Stomach (tissue), 9 donors: ENCODE measurements around the gene LEKR1. TPM values are rescaled to one million over a fixed set of nuclear protein-coding genes. Genes with fewer than 3 reads are reported as not detected.

Source experiments
- DNase-seq, 2 donors: peaks; one replicate each; pipeline versions ENCODE4 v3.0.0 to v3.0.0-alpha.2; 2013 to 2019
- H3K27ac ChIP-seq, 5 donors: fragments of 200-600 bp in 4 of 5; sonication (generic) in 4 of 5; one replicate each; pipeline ENCODE4 v1.5.1; 2013 to 2019; ENCODE audit warnings: mild to moderate bottlenecking in 1 of 5, moderate library complexity in 1 of 5
- H3K27me3 ChIP-seq, 3 donors: fragments of 200-600 bp; sonication (generic); one replicate each; pipeline ENCODE4 v1.5.1; 2017 to 2019; ENCODE audit warnings: mixed run types in 1 of 3
- H3K36me3 ChIP-seq, 4 donors: fragments of 200-600 bp; sonication (generic); 1 replicate in 3 of 4; 2 replicates in 1 of 4; pipeline ENCODE4 v1.5.1; 2016 to 2019
- H3K4me1 ChIP-seq, 4 donors: fragments of 200-600 bp; sonication (generic); one replicate each; pipeline ENCODE4 v1.5.1; 2016 to 2019
- H3K4me3 ChIP-seq, 4 donors: fragments of 200-600 bp; sonication (generic) in 3 of 4; one replicate each; pipeline ENCODE4 v1.5.1; 2016 to 2019; ENCODE audit warnings: mild to moderate bottlenecking in 1 of 4
- H3K9me3 ChIP-seq, 4 donors: fragments of 200-600 bp; sonication (generic); one replicate each; pipeline ENCODE4 v1.5.1; 2016 to 2019
- CTCF ChIP-seq, 7 experiments: fragments of 450-650 bp in 4 of 7; fragments of 200-600 bp in 3 of 7; sonication (generic) in 3 of 7; IDR thresholded peaks; one replicate each; pipeline ENCODE4 v1.5.1; 2016 to 2019; ENCODE audit warnings: antibody characterized with exemption in 7 of 7, control low read depth in 2 of 7, mild to moderate bottlenecking in 1 of 7
- EP300 ChIP-seq: sonication (generic); formaldehyde crosslinking; IDR thresholded peaks from one replicate; pipeline ENCODE4 v1.6.1; 2017; ENCODE audit warnings: antibody characterized with exemption
- POLR2A ChIP-seq, 4 donors: fragments of 450-650 bp; IDR thresholded peaks; one replicate each; pipeline ENCODE4 v1.6.1; 2016; ENCODE audit warnings: antibody characterized with exemption in 4 of 4, control low read depth in 2 of 4, mild to moderate bottlenecking in 1 of 4, moderate library complexity in 1 of 4
- POLR2AphosphoS5 ChIP-seq, 3 donors: sonication (generic); formaldehyde crosslinking; IDR thresholded peaks; one replicate each; pipeline ENCODE4 v1.6.1; 2016; ENCODE audit warnings: antibody characterized with exemption in 3 of 3
- WGBS, 5 donors: extraction: QIAGEN DNeasy Blood & Tissue Kit in 3 of 5; methylation state at CpG; one replicate each; pipeline versions ENCODE4 v1.1.5 to v1.1.7; 2013 to 2018; 5-methylcytosine and 5-hydroxymethylcytosine counted together
- intact Hi-C: fragments of 100-400 bp; cut with DNase I; formaldehyde crosslinking; loops from one replicate; pipeline ENCODE4 v1.15.1; 2023; ENCODE audit warnings: low total_unique reads
- polyA plus RNA-seq, 3 donors: library from polyadenylated mRNA; stranded (reverse); fragments of 200-250 nt; gene quantifications; one replicate each; pipeline ENCODE4 v1.2.3, GENCODE V29; 2013
- total RNA-seq, 5 donors: library from RNA; depleted of rRNA; stranded (reverse); fragments of >200 nt; gene quantifications; one replicate each; pipeline versions ENCODE4 v1.1.0 to v1.2.3, GENCODE V29; 2014 to 2016
- donor health status: healthy with polysubstance abuse.
- donor health status: Bipolar disorder and iron deficiency.
- donor health status: healthy.

Gene LEKR1
- total and polyA plus RNA-seq, 8 donors: 0.31 to 2.6 (median 0.44) TPM; not detected in 3

- Histone ChIP-seq H3K4me1 (peaks cover 0 to 17% (median 8%) of the 10 kb centered on the region in 4 donors), H3K4me3 (peak overlapping the region; percentile 53 to 81 (median 69)), H3K36me3 (no peaks in the 10 kb centered on the region), H3K9me3 (no peaks in the 10 kb centered on the region), H3K27ac (peak overlapping the region; percentile 90 to 98 (median 97)), H3K27me3 (no peaks in the 10 kb centered on the region)
- WGBS, 5 donors: 27 to 36% (median 30%) methylated on average over 16 of the region's 16 CpGs
- peak in 1 of 2 donors; percentile 29 for DNase-seq
- intact Hi-C loops: no loop called here
- TF ChIP-seq POLR2AphosphoS5 (IDR thresholded peaks at IDR 0.05) (no peak), EP300 (no peak), CTCF (IDR thresholded peaks at IDR 0.05) (no peak), POLR2A (IDR thresholded peaks at IDR 0.05) (no peak)
These were observed 1.0 kb downstream of the LEKR1 start for GRCh38 chr3:156826896-156827882.

- no peak overlapping the region for H3K4me3 ChIP-seq
- H3K36me3 ChIP-seq: no peaks in the 10 kb centered on the region
- TF ChIP-seq POLR2A (IDR thresholded peaks at IDR 0.05): no peak
- no peak for TF ChIP-seq EP300
- intact Hi-C loops: no loop called here
- H3K9me3 ChIP-seq: no peaks in the 10 kb centered on the region
- no peaks in the 10 kb centered on the region for H3K27me3 ChIP-seq
- WGBS, 5 donors: 87 to 100% (median 93%) methylated on average over 3 of the region's 3 CpGs
- DNase-seq: no peak
- no peak overlapping the region for H3K27ac ChIP-seq
- peaks cover 0 to 12% (median 5%) of the 10 kb centered on the region in 4 donors for H3K4me1 ChIP-seq
These were observed 4.9 kb downstream of the LEKR1 start for GRCh38 chr3:156831006-156831405.

GRCh38 chr3:156834435-156834834, 8.3 kb downstream of the LEKR1 start:
- Histone ChIP-seq H3K4me1 (no peaks in the 10 kb centered on the region), H3K27ac (no peak overlapping the region), H3K36me3 (no peaks in the 10 kb centered on the region), H3K4me3 (no peak overlapping the region), H3K27me3 (no peaks in the 10 kb centered on the region), H3K9me3 (no peaks in the 10 kb centered on the region)
- no peak for TF ChIP-seq POLR2AphosphoS5 (IDR thresholded peaks at IDR 0.05)
- TF ChIP-seq CTCF (IDR thresholded peaks at IDR 0.05): no peak
- TF ChIP-seq EP300: no peak
- TF ChIP-seq POLR2A (IDR thresholded peaks at IDR 0.05): no peak
- DNase-seq: no peak
- WGBS, 5 donors: 67 to 79% (median 74%) methylated on average over 2 of the region's 2 CpGs
- intact Hi-C loops: no loop called here

- no peak overlapping the region for H3K27ac ChIP-seq
- H3K9me3 ChIP-seq: no peaks in the 10 kb centered on the region
- H3K4me1 ChIP-seq: no peaks in the 10 kb centered on the region
- no peak overlapping the region for H3K4me3 ChIP-seq
- H3K27me3 ChIP-seq: no peaks in the 10 kb centered on the region
- TF ChIP-seq CTCF (IDR thresholded peaks at IDR 0.05) (no peak), POLR2AphosphoS5 (IDR thresholded peaks at IDR 0.05) (no peak), POLR2A (IDR thresholded peaks at IDR 0.05) (no peak), EP300 (no peak)
- DNase-seq: no peak
- intact Hi-C loops: no loop called here
- H3K36me3 ChIP-seq: no peaks in the 10 kb centered on the region
- 89 to 97% (median 92%) methylated on average over 5 of the region's 5 CpGs for WGBS, 5 donors
These were observed 8.9 kb downstream of the LEKR1 start for GRCh38 chr3:156834962-156835535.
